HEK293 (cell line): ENCODE measurements around the gene NUTM2B.
"Not testable (repeated sequence)": the region's sequence is repeated elsewhere in the genome, so short reads cannot be mapped to it uniquely, and the experiment has no call there.

Source experiments
- HOXA7 ChIP-seq: sonication (generic); formaldehyde crosslinking; IDR thresholded peaks from 2 replicates; pipeline ENCODE4 v1.8.1; 2022; ENCODE audit warnings: missing genetic modification reagents, borderline replicate concordance
- ZBTB11 ChIP-seq: fragments of 450-650 bp; formaldehyde crosslinking; conservative IDR thresholded peaks from 2 replicates; pipeline ENCODE4 v1.5.1; 2016; ENCODE audit warnings: low read depth, missing biosample characterization, missing genetic modification characterization
- ZNF114 ChIP-seq: fragments of 450-650 bp; formaldehyde crosslinking; IDR thresholded peaks from 2 replicates; pipeline ENCODE4 v1.5.0; 2017; ENCODE audit warnings: missing biosample characterization, missing genetic modification characterization
- ZNF394 ChIP-seq: fragments of 450-650 bp; formaldehyde crosslinking; IDR thresholded peaks from 2 replicates; pipeline ENCODE4 v1.5.1; 2016; ENCODE audit warnings: missing biosample characterization, missing genetic modification characterization, mild to moderate bottlenecking, moderate library complexity, borderline replicate concordance

GRCh38 chr10:79700381-79700944 lies 2.6 kb upstream of the NUTM2B start:
- TF ChIP-seq ZNF114 (tag by site-specific recombination); HOXA7; ZNF394 (tag by site-specific recombination); ZBTB11: not testable (repeated sequence)
